Measurements from ENCODE around the gene PDE8A.

GRCh38 chr15:85010386-85011159, 28.9 kb downstream of the PDE8A start:
- TF ChIP-seq CTCF (IDR thresholded peaks at IDR 0.05) (peak in 1 of 3 donors; percentile 53), POLR2AphosphoS5 (IDR thresholded peaks at IDR 0.05) (no peak)

Measured in breast epithelium (tissue), 3 donors.